ENCODE data around the gene ANKDD1A.

ANKDD1A gene

DNA sequence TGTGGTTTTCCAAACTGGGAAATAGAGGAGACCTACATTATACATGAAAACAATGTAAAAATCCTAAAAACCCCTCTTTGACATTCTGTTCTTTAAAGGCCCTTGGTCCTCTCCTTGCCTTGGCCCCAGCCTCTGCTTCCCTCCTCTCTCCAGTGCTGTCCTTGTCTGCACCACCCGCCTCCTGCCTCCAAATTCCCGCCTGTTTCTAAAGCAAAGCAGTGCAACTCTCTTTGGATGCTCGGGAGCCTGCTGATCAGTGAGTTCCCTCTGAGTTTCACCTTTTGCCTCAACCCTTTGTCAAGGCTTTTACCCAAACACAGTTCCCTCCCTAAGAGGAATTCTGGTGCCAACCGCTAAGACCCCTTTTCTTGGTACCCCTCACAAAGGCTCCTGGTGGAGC lies 8.0 kb downstream of the ANKDD1A start:
- in situ Hi-C loops (cut with MboI; ENCODE audit: low sequenced_read_pairs) = no loop called here

DNA sequence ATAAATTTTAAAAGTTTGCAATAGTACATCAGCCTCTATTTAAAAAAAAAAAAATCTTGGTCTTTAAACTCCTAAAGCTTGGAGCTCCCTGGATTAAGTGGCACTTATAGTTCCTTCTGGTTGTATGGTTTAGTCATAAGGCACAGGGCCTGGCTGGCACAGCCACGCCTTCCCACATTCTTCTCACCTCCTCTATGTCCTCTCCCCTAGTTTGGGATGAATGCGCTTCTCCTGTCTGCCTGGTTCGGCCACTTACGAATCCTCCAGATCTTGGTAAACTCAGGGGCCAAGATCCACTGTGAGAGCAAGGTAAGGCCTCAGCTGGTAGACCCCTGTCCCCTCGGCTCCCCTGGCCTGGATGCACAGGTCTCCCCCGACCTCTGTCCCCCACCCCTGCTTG lies 10.0 kb downstream of the ANKDD1A start:
- in situ Hi-C loops (cut with MboI; ENCODE audit: low sequenced_read_pairs) = no loop called here

DNA sequence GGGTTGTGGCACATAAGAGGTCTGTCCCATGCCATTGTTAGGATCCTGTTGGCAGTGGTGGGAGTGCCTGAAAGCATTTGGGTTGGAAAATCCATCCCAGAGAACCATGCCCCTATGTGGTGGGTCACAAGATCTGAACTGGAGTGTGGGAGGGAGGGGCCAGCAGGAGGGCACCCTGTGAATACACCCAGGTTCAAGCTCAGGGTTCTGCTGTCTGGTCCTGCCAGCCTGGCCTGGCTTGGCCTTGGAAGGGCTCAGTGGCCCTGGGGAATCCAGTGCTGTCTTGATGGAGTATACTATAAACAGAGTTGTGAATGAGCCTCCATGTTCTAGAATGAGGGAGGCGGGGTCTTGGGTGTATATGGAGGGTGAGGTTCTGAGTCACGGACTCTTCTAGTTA lies 11.8 kb downstream of the ANKDD1A start:
- in situ Hi-C loops (cut with MboI; ENCODE audit: low sequenced_read_pairs) = no loop called here

DNA sequence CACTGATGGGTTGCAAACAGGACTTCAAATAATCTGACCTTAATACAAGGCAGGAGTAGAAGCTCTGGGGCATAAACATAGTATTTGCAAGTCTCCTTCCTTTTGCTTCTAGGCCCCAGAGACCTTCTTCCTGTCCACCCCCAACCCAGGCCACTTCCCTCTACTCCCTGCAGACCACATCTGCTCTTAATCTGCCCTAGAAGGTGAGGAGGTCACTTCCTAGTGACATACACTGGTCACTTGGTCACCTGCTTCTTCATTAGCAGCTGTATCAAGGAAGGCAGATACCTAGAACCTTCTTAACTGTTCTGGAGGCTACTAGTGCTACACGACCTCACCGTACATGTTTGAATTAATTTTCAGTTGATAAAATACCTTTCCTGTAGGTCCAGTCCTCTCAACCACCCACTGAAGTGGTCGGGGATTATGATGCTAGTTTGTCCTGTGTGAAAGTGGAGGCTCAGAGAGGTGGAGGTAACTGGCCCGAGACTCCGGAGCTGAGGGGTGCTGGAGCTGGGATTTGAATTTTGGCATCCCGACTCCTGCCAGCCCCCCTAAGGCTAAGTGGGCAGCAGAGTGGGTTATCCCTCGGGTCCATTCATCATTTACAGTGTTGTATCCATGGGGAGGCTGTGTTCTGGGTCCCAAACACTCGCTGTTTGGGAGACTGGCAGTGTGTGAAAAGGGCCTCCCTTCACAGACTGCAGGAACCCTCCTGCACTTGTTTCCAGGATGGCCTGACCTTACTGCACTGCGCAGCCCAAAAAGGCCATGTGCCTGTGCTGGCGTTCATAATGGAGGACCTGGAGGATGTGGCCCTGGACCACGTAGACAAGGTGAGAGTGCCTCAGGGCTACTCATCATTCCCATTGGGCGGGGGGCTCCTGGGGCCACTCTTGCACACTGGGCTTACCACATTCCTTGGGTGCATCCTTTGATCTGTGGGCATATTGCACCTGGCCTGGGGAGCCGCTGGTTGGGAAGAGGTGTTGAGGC lies 13.9 kb downstream of the ANKDD1A start:
- in situ Hi-C loops (cut with MboI; ENCODE audit: low sequenced_read_pairs) = no loop called here

DNA sequence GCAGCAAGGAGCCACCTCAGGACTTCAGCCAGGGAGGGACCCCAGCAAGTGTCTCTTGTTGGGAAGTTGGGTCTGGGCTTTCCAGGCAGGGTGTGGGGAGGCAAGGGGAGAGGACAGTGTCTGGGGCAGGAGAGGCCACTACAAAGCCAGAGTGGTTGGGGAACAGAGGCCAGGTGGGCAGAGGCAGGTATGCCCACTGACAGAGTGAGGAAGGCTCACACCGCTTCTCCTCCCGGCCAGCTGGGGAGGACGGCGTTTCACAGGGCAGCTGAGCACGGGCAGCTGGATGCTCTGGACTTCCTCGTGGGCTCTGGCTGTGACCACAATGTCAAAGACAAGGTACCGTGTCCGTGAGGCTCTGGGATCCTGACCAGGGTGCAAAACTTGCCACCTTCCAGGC lies 15.0 kb downstream of the ANKDD1A start:
- in situ Hi-C loops (cut with MboI; ENCODE audit: low sequenced_read_pairs) = no loop called here

DNA sequence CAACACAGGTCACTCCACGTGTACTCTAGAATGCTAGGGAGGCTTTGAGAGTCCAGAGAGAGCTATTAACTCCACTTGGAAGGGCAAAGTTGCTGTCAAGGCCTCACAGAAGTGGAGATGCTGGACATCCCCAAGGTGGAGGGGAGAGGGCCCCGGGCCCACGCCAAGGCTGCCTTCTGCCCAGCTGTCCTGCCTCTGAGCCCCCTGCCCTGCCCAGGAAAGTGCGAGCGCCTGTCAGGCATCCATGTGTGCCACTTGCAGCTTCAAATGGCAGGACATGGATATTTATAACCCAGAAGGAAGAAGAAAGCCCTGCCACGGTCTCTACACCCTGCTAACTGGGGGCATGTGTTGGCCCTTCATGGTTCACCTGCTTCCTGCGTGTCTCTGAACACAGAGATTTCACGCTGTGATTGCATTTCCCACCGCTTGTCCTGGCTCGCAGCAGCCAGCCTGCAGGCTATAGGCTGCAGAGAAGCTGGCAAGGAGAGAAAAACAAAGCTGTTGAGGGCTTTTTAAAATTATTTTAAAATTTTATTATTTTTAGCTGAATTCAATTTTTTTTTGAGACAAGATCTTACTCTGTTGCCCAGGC lies 17.0 kb downstream of the ANKDD1A start:
- in situ Hi-C loops (cut with MboI; ENCODE audit: low sequenced_read_pairs) = no loop called here

DNA sequence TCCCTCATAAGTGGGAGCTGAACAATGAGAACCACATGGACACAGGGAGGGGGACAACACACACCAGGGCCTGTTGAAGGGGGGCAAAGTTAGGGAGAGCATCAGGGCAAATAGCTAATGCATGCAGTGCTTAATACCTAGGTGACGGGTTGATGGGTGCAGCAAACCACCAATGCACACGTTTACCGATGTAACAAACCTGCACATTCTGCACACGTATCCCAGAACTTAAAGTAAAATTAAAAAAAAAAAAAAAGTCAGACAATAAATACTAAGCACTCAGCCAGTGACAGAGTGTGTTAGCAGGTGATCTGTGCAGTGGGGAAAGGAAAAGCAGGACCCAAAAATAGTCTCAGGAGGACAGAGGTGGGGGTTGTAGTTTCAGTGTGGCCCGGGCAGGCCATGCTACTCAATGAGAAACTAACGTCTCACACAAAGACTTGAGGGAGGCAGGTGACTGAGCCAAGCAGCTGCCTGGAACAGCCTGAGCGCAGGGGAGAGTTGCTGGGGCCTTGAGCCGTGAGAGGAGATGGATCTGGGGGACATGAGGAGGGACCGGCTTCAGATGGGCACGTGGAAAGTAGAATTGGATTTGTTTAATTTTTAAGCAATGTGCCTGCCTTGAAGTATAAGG lies 18.4 kb downstream of the ANKDD1A start:
- in situ Hi-C loops (cut with MboI; ENCODE audit: low sequenced_read_pairs) = no loop called here

DNA sequence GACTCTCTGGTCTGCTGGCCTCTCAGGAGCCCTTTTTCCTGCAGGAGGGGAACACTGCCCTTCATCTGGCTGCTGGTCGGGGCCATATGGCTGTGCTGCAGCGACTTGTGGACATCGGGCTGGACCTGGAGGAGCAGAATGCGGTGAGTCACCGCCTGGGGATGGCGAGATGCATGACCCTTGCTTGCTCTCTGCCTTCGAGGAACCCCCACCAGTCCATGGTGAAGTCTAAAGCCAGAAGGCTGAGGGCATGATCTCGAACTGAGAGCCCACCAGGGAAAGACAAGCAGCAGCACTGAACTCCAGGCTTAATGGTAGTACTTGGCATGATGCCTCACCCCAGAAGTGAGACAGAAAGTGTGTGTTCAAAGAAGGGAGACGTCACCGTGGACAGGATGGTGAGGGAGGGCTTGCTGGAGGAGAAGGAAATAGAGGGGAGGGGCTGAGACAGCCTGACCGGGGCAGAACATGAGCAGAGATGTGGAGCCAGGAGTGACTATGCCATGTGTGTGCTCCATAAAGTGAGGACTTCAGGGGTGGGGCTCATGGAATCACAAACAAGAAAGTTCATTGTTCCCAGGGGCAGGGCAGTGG lies 19.2 kb downstream of the ANKDD1A start:
- in situ Hi-C loops (cut with MboI; ENCODE audit: low sequenced_read_pairs) = no loop called here

DNA sequence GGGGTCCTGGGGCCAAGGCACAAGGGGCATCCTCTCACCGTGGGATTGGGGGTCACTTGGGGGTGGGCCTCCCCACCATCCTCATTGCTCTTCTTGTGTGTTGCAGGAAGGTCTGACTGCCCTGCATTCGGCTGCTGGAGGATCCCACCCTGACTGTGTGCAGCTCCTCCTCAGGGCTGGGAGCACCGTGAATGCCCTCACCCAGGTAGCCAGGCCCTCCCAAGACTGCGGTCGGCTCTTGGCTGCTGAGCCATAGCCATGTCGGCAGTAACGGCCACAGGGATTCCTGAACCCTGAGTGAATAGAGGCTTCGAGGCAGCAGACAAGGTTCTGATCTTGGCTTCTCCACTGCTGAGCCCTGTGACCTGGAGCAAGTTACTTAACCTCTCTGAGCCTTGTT lies 19.7 kb downstream of the ANKDD1A start:
- in situ Hi-C loops (cut with MboI; ENCODE audit: low sequenced_read_pairs) = no loop called here

DNA sequence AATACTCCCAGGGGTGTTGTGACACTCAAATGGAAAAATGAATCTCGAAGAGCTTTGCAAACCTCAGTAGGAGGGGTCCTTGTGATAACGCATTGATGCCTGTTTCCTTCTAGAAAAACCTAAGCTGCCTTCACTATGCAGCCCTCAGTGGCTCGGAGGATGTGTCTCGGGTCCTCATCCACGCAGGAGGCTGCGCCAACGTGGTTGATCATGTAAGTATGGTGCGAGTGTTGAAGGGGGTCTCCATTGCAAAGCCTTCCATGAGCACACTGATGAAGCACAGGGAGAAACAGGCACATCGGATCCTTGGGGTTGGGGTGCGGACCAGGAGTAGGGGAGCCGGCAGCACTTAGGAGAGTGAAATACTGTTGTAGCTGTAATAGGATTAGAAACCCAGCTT lies 22.3 kb downstream of the ANKDD1A start:
- in situ Hi-C loops (cut with MboI; ENCODE audit: low sequenced_read_pairs) = no loop called here

DNA sequence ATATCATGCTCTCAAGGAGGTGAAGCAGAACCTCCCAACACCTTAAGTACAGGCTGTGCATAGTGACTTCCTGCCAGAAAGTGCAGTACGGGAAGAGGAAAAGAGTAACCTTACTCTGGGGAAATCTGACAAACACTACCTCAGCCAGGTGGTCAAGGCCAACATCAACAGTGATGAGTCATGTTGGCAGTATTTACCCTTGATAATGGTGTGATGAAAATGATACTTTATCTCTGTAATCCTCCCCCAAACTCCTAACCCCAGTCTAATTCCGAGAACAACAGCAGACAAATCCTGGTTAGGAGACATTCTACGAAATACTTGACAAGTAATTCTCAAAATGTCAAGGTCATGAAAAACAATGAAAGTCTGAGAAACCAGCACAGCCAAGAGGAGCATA lies 26.5 kb downstream of the ANKDD1A start:
- in situ Hi-C loops (cut with MboI; ENCODE audit: low sequenced_read_pairs) = no loop called here

DNA sequence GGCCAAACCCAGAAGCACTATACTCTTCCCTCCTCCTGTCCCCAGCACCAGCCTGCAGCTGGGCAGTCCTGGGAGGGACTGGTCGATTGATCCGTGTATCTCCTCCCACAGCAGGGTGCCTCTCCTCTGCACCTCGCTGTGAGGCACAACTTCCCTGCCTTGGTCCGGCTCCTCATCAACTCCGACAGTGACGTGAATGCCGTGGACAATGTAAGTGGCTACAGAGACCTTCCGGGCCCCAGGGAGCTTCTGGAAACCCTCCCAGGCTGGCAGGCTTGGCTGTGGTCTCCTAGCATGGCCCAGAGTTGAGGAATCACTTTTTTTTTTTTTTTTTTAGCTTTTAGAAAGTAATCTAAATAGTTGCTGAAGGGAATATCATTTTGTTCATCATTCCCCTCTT lies 30.7 kb downstream of the ANKDD1A start:
- in situ Hi-C loops (cut with MboI; ENCODE audit: low sequenced_read_pairs) = no loop called here

DNA sequence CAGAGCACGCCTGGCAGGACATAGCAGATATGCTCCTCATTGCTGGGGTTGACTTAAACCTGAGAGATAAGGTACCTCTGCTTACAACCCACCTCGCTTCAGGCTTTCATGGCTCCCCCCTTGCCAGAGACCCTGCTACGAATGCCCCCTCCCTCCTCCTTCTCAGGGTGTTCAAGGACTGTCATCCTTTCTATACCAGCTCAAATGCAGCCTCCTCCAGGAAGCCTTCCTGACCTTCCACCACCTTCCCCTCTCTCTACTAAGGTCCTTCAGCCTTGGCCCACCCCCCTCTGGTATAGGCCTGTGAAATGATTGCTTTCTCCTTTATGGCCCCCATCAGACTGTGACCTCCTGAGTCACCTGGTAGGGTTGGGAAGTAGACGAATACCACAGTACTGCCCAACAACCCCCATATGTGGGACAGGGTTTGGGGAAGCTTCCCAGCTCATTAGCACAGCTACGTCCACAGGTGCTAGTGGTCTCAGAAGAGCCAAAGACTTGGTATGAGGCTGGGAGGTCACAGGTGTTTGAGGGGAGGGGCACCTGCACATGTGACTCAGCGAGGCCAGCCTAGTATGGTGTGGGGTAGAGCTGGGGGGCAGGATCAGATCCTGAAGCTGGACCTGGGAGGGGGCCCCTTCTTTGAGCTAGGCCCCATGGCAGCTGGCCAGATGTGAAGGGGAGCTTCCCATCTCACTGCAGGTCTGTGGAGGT lies 32.0 kb downstream of the ANKDD1A start:
- in situ Hi-C loops (cut with MboI; ENCODE audit: low sequenced_read_pairs) = no loop called here

DNA sequence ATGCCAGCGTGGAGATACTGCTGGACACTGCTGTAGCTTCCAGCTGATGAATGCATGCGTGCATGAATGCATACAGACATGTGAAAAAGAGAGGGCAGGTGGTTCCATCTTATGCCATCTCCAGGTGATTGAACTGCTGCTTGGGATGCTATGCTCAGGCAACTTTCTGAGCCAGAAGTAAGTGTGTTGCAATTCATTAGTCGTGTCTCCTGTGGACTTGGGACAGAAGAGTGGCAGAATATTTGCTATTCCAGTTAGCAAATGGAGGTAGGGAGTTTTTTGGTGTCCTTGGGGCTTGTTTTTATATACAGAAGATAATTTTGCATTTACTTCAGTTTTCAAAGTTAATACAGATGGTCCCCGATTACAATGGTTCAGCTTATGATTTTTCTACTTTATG lies 33.3 kb downstream of the ANKDD1A start:
- in situ Hi-C loops (cut with MboI; ENCODE audit: low sequenced_read_pairs) = no loop called here

DNA sequence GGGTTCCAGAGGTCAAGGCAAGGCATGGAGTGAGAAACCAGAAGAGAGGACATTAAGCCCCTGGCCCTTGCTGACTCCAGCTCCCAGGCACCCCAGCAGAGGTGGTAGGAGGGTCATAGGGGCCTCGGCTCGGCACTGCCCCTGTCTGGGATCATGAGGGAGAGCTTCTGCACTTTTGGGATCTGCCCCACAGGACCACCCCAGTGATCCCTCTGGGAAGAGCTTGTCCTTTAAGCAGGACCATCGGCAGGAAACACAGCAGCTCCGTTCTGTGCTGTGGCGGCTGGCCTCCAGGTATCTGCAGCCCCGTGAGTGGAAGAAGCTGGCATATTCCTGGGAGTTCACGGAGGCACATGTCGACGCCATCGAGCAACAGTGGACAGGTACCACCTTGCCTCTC lies 35.5 kb downstream of the ANKDD1A start:
- in situ Hi-C loops (cut with MboI; ENCODE audit: low sequenced_read_pairs) = no loop called here

DNA sequence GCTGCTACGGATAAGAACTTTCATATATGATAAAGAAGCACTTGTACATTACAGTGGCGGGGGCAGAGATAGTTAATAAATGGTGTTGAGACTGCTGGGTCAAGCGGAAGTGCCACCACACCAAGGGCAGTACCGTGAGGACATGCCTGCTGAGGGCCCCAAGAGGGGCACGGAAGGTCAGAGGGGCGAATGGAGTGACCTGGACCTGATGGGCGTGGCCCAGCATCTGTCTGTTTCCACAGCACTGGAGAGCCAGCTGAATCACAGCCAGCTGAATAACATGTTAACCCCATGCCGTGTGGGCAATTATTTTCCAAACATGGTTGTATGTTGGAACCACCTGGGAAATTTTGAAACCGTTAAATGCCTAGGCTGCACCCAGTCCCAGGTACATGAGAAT lies 37.2 kb downstream of the ANKDD1A start:
- in situ Hi-C loops (cut with MboI; ENCODE audit: low sequenced_read_pairs) = no loop called here

DNA sequence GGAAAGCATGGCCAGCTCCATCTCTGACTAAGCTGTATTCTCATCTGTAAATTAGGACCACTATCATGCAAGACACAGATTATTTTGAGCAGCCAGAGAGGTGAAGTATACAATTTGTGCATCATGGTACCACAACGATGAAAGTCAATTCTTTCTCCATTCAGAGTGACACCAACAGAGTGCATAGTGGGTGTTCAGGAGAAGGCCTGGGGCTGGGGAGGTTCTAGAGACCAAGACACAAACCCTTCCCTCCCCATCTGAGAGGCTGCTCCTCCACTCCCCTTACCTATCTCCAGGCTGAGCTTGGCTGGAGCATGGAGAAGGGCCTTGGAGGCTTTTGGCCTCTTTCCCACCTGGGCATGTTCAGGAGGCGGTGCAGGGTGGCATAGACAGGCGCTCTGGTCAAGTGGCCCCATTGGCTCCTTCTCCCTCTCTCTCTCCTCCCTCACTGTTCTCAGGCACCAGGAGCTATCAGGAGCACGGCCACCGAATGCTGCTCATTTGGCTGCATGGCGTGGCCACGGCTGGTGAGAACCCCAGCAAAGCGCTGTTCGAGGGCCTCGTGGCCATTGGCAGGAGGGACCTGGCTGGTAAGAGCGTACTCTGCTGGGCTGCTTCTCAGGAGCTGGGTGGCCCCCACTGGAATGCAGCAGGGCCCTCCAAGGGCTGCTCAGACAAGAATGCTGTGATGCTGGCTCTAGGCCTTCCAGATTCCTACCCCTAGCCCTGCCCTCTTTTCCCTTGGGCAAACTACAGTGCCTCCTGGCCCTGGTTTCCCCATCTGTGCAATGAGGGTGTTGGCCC lies 37.9 kb downstream of the ANKDD1A start:
- in situ Hi-C loops (cut with MboI; ENCODE audit: low sequenced_read_pairs) = no loop called here

DNA sequence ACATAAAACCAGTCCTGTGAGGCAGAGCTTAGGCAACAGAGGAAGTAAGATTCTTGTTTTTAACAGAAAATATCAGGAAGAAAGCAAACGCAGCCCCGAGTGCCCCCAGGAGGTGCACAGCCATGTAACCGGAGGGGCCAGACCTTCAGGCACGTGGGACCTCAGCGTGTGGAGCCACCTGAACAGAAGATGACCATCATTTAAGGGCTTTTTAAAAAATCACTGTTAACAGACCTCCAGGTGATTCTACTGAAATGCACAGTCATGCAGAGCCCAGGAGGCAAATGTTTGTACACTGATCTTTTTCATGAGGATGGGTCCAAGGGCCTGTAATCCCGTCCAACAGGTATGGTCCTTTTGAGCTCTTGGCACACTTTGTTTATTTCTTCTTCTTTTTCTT lies 39.2 kb downstream of the ANKDD1A start:
- in situ Hi-C loops (cut with MboI; ENCODE audit: low sequenced_read_pairs) = no loop called here

DNA sequence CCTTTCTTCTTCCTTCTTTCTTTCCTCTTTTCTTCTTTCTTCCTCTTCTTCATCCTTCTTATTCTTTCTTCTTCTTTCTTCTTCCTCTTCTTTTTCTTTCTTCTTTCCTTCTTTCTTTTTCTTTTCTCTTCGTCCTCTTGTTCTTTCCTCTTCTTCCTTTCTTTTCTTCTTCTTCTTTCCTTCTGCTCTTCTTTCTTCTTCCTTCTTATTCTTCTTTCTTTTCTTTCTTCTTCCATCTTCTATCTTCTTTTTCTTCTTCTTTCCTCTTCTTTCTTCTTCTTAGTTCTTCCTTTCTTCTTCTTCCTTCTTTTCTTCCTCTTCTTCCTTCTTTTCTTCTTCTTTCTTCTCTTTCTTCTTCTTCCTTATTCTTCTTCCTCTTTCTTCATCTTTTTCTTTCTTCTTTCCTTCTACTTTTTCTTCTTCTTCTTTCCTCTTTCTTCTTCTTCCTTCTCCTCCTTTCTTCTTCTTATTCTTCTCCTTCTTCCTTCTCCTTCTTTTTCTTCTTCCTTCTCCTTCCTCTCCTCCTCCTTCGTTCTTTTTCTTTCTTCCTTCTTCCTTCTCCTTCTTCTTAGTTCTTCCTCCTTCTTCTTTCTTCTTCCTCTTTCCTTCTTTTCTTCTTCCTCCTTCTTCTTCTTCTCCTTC lies 40.2 kb downstream of the ANKDD1A start:
- in situ Hi-C loops (cut with MboI; ENCODE audit: low sequenced_read_pairs) = no loop called here

DNA sequence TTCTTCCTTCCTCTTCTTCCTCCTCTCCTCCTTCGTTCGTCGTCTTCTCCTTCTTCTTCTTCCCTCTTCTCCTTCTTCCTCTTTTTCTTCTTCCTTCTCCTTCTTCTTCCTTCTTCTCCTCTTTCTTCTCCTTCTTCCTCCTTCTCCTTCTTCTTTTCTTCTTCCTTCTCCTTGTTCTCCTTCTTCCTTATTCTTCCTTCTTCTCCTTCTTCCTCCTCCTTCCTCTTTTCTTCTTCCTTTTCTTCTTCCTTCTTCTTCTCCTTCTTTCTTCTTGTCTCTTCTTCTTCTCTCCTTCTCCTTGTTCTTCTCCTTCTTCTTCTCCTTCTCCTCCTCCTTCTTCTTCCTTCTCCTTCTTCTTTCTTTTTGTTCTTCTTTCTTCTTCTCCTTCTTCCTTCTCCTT lies 42.7 kb downstream of the ANKDD1A start:
- in situ Hi-C loops (cut with MboI; ENCODE audit: low sequenced_read_pairs) = no loop called here

Measured in HL-60/S4 (cell line).